Neuronal stem cell (in vitro differentiated cells): Measurements from ENCODE around the gene RILP. TPM values are rescaled to one million over a fixed set of nuclear protein-coding genes. Genes with fewer than 3 reads are reported as not detected.

Experiments
- DNase-seq: peaks from one replicate; pipeline ENCODE4 v3.0.0-alpha.2; 2013; ENCODE audit warnings: low spot score
- H2AFZ ChIP-seq: one replicate; pipeline ENCODE4 v1.6.1; 2013; ENCODE audit warnings: mild to moderate bottlenecking, low read length, inconsistent platforms
- H2AK5ac ChIP-seq: 2 replicates; pipeline ENCODE4 v1.6.1; 2013; ENCODE audit warnings: low read depth, mild to moderate bottlenecking, inconsistent platforms, low read length, moderate library complexity, mixed read lengths
- H2BK120ac ChIP-seq: 2 replicates; pipeline ENCODE4 v1.6.1; 2013; ENCODE audit warnings: low read depth, mild to moderate bottlenecking, inconsistent platforms, low read length, moderate library complexity, mixed read lengths
- H2BK12ac ChIP-seq: one replicate; pipeline ENCODE4 v1.6.1; 2013; ENCODE audit warnings: low read length, inconsistent platforms
- H2BK15ac ChIP-seq: 2 replicates; pipeline ENCODE4 v1.6.1; 2013; ENCODE audit warnings: mild to moderate bottlenecking, low read length, inconsistent platforms, mixed read lengths
- H2BK5ac ChIP-seq: one replicate; pipeline ENCODE4 v1.6.1; 2013; ENCODE audit warnings: inconsistent platforms, mild to moderate bottlenecking, low read length, moderate library complexity
- H3K14ac ChIP-seq: one replicate; pipeline ENCODE4 v1.6.1; 2013; ENCODE audit warnings: low read length, inconsistent platforms
- H3K18ac ChIP-seq: 2 replicates; pipeline ENCODE4 v1.6.1; 2013; ENCODE audit warnings: low read length, inconsistent platforms
- H3K23ac ChIP-seq: 2 replicates; pipeline ENCODE4 v1.6.1; 2013; ENCODE audit warnings: low read depth, mild to moderate bottlenecking, mixed read lengths, low read length, inconsistent platforms; ENCODE audit not compliant: poor library complexity
- H3K27ac ChIP-seq: replicated peaks from 3 replicates; pipeline ENCODE4 v1.5.1; 2013; ENCODE audit warnings: low read length, inconsistent platforms
- H3K27me3 ChIP-seq, 3 experiments: 2 replicates each; pipeline ENCODE4 v1.6.1; 2013; ENCODE audit warnings: low read length in 3 of 3, mild to moderate bottlenecking in 2 of 3, inconsistent platforms in 1 of 3, low read depth in 1 of 3, mixed read lengths in 1 of 3, moderate library complexity in 1 of 3; ENCODE audit not compliant: control insufficient read depth in 3 of 3, insufficient read depth in 3 of 3
- H3K36me3 ChIP-seq, 2 donors: replicated peaks in 1 of 2; 2 replicates each; pipeline ENCODE4 v1.6.1; 2013; ENCODE audit warnings: low read length in 2 of 2; ENCODE audit not compliant: control insufficient read depth in 2 of 2, insufficient read depth in 2 of 2
- H3K4ac ChIP-seq: 2 replicates; pipeline ENCODE4 v1.6.1; 2013; ENCODE audit warnings: inconsistent platforms, mild to moderate bottlenecking, low read length, moderate library complexity
- H3K4me1 ChIP-seq, 2 donors: 1 replicate in 1 of 2; 2 replicates in 1 of 2; pipeline ENCODE4 v1.6.1; 2013; ENCODE audit warnings: low read length in 2 of 2, low read depth in 1 of 2; ENCODE audit not compliant: control insufficient read depth in 2 of 2, insufficient read depth in 1 of 2
- H3K4me2 ChIP-seq: one replicate; pipeline ENCODE4 v1.6.1; 2013; ENCODE audit warnings: mild to moderate bottlenecking, low read length, inconsistent platforms; ENCODE audit not compliant: insufficient read depth, poor library complexity, severe bottlenecking
- H3K4me3 ChIP-seq, 2 donors: 2 replicates each; pipeline ENCODE4 v1.5.1; 2013; ENCODE audit warnings: low read length in 2 of 2, mild to moderate bottlenecking in 2 of 2, inconsistent platforms in 1 of 2, moderate library complexity in 1 of 2
- H3K79me1 ChIP-seq: one replicate; pipeline ENCODE4 v1.6.1; 2013; ENCODE audit warnings: low read depth, mild to moderate bottlenecking, inconsistent platforms, low read length, moderate library complexity
- H3K9ac ChIP-seq: one replicate; pipeline ENCODE4 v1.6.1; 2013; ENCODE audit warnings: mild to moderate bottlenecking, low read depth, low read length, inconsistent platforms; ENCODE audit not compliant: poor library complexity
- H3K9me3 ChIP-seq, 2 donors: replicated peaks in 1 of 2; 2 replicates each; pipeline versions ENCODE3 to v1.6.1; 2013; ENCODE audit warnings: low read length in 2 of 2, mild to moderate bottlenecking in 2 of 2, inconsistent platforms in 1 of 2, low read depth in 1 of 2, mixed read lengths in 1 of 2, moderate library complexity in 1 of 2; ENCODE audit not compliant: control insufficient read depth in 2 of 2, insufficient read depth in 1 of 2
- H4K8ac ChIP-seq: one replicate; pipeline ENCODE4 v1.6.1; 2013; ENCODE audit warnings: low read depth, mild to moderate bottlenecking, inconsistent platforms, low read length, moderate library complexity
- H4K91ac ChIP-seq: one replicate; pipeline ENCODE4 v1.6.1; 2013; ENCODE audit warnings: low read length, low read depth, mild to moderate bottlenecking, inconsistent platforms; ENCODE audit not compliant: poor library complexity
- WGBS, 2 donors: extraction: QIAGEN DNeasy Blood & Tissue Kit; methylation state at CpG; one replicate each; pipeline ENCODE4 v1.1.7; 2013; ENCODE audit warnings: missing lambda C conversion rate in 2 of 2, mixed read lengths in 1 of 2; ENCODE audit not compliant: insufficient read length in 2 of 2, insufficient replicate concordance in 1 of 2; ENCODE audit errors: extremely low coverage in 2 of 2; 5-methylcytosine and 5-hydroxymethylcytosine counted together
- small RNA-seq: library from polyadenylated mRNA; stranded (forward); fragments of <200 nt; extraction: miRNeasy Mini kit (QIAGEN cat#:217004); gene quantifications from one replicate; pipeline ENCODE3, GENCODE V24; 2013; ENCODE audit not compliant: insufficient read depth

RILP gene

GRCh38 chr17:1601571-1601970 lies 48.1 kb downstream of the RILP start:
- Histone ChIP-seq H3K27me3 (no peaks in the 10 kb centered on the region), H3K23ac (peak overlapping the region; percentile 4), H3K79me1 (peaks cover 3% of the 10 kb centered on the region), H3K4me3 (peak overlapping the region in 1 of 2 donors; percentile 16), H3K27ac (no peak overlapping the region), H3K4me2 (no peak overlapping the region), H2BK120ac (no peak overlapping the region), H3K36me3 (peaks cover 5 to 67% of the 10 kb centered on the region in 2 donors), H2AFZ (no peak overlapping the region), H2BK15ac (no peak overlapping the region), H3K4me1 (peaks cover 0 to 13% of the 10 kb centered on the region in 2 donors), H3K9ac (no peak overlapping the region), H2BK12ac (no peak overlapping the region), H3K14ac (peak overlapping the region; percentile 38), H2BK5ac (no peak overlapping the region), H4K91ac (no peak overlapping the region), H3K9me3 (peaks cover 8 to 21% of the 10 kb centered on the region in 2 donors), H2AK5ac (peak overlapping the region; percentile 47), H3K18ac (peak overlapping the region; percentile 17), H4K8ac (peak overlapping the region; percentile 17), H3K4ac (peak overlapping the region; percentile 89)
- no peak for DNase-seq
- no CpG with 5 or more reads among the region's 14 CpGs for WGBS, 2 donors

DNA sequence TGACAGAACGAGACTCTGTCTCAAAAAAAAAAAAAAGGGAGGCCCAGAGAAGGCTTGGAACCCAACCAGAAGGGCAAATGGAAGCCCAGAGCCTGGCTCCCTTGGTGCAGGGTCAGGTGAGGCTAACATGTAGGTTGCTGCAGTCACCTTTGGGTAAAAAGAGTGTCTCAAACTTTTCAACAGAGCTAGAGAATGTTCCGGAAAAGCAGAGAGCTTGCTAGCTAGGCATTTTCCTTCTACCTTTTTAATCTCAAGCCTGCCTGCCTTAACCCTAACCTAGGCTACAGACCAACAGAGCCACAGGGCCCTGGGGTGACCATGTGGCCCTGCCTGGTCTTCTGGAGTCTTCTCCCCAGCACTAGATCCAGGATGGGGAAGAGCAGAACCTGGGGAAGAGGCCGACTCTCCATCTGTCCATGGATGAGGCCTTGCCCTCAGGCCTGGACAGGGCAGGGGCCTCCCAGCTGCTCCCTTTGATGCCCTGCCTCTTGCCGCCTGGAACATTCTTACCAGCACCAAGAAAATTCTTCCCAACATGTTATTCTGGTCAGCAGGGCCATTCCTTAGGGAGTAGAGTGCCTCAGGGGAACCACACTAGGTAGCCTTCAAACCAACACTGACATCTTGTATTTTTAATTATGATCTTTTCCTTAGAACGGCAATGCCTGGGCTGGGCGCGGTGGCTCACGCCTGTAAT lies 51.1 kb downstream of the RILP start:
- Histone ChIP-seq H3K23ac (no peak overlapping the region), H3K4me2 (no peak overlapping the region), H3K4me3 (no peak overlapping the region), H3K9ac (no peak overlapping the region), H2BK120ac (no peak overlapping the region), H3K9me3 (peaks cover 8 to 21% of the 10 kb centered on the region in 2 donors), H2AK5ac (no peak overlapping the region), H3K18ac (no peak overlapping the region), H2BK5ac (peak overlapping the region; percentile 5), H3K4ac (no peak overlapping the region), H2BK15ac (no peak overlapping the region), H2BK12ac (no peak overlapping the region), H3K27ac (no peak overlapping the region), H3K27me3 (no peaks in the 10 kb centered on the region), H3K36me3 (peaks cover 5 to 48% of the 10 kb centered on the region in 2 donors), H2AFZ (no peak overlapping the region), H4K91ac (no peak overlapping the region), H4K8ac (no peak overlapping the region), H3K4me1 (no peaks in the 10 kb centered on the region), H3K14ac (no peak overlapping the region), H3K79me1 (peaks cover 3% of the 10 kb centered on the region)
- DNase-seq, result no peak
- WGBS, 2 donors, result no CpG with 5 or more reads among the region's 8 CpGs

GRCh38 chr17:1597861-1598342 lies 51.8 kb downstream of the RILP start:
- no CpG with 5 or more reads among the region's 14 CpGs for WGBS, 2 donors
- no peak overlapping the region for H2AFZ ChIP-seq
- peaks cover 3% of the 10 kb centered on the region for H3K79me1 ChIP-seq
- H2BK15ac ChIP-seq, result no peak overlapping the region
- no peak overlapping the region for H2BK120ac ChIP-seq
- H2BK12ac ChIP-seq, result no peak overlapping the region
- H3K9ac ChIP-seq, result no peak overlapping the region
- H2AK5ac ChIP-seq, result no peak overlapping the region
- no peaks in the 10 kb centered on the region for H3K27me3 ChIP-seq
- H3K27ac ChIP-seq, result no peak overlapping the region
- H3K36me3 ChIP-seq, result peaks cover 5 to 48% of the 10 kb centered on the region in 2 donors
- no peak overlapping the region for H3K18ac ChIP-seq
- DNase-seq, result no peak
- no peak overlapping the region for H4K8ac ChIP-seq
- H3K4ac ChIP-seq, result no peak overlapping the region
- H2BK5ac ChIP-seq, result no peak overlapping the region
- no peak overlapping the region for H3K23ac ChIP-seq
- H3K4me1 ChIP-seq, result no peaks in the 10 kb centered on the region
- H3K9me3 ChIP-seq, result peaks cover 8 to 17% of the 10 kb centered on the region in 2 donors
- H3K4me2 ChIP-seq, result no peak overlapping the region
- no peak overlapping the region for H3K4me3 ChIP-seq
- no peak overlapping the region for H4K91ac ChIP-seq
- H3K14ac ChIP-seq, result no peak overlapping the region

Small RNA genes lying within 50 kb of the gene (small RNA-seq; reads per million reads assigned to genes)
- gene RN7SL105P, result not detected
